ENCODE results near the gene CEP41. TPM values are rescaled to one million over a fixed set of nuclear protein-coding genes. Genes with fewer than 3 reads are reported as not detected.

Gene CEP41
- total and polyA plus RNA-seq, 12 donors: 2.2 to 6.3 (median 4.7) TPM

DNA sequence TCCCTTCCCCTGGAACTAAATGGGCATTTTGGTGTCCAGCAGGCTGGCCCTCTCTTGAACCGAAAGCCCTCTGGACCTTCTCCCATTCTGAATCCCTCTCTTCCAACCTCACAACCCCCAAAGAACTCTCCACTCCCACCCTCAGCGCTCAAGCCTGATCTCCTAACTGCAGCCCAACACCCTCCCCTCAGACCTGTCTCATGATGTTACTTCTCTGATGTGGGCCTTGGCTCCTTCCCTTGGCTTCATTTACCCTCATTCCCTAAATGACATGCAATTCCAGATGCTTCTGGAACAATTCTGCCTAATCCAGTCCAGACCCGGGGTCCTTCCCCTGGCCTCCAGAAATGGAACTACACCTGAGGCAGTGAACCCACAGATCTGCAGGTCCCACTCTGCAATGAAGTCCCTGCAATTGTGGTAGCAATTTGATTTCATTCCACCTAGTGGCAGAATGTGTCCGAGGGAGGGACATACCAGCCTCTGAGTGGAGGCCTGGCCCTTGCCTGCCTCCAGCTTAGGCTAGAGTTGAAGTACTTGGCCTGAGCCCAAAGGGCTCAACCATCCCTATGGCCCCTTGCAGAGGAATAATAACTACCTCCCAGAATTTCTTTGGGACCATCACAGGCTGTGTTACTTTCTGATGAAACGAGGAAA, 4.1 kb upstream of the CEP41 start:
- 78 to 84% methylated on average over 5 of the region's 5 CpGs for WGBS, 2 donors
- no peak for ATAC-seq
- no peaks in the 10 kb centered on the region for H3K27me3 ChIP-seq
- no peaks in the 10 kb centered on the region for H3K36me3 ChIP-seq
- no peak overlapping the region for H3K4me3 ChIP-seq
- H3K4me1 ChIP-seq: peaks cover 0 to 15% (median 14%) of the 10 kb centered on the region in 9 donors
- peak overlapping the region in 3 of 10 donors; percentile 6 to 40 (median 9) for H3K27ac ChIP-seq
- peaks cover 0 to 14% (median 7%) of the 10 kb centered on the region in 11 donors for H3K9me3 ChIP-seq
- intact Hi-C loops (cut with DNase I): no loop called here
- no peak for DNase-seq
- TF ChIP-seq, protein P1, sequence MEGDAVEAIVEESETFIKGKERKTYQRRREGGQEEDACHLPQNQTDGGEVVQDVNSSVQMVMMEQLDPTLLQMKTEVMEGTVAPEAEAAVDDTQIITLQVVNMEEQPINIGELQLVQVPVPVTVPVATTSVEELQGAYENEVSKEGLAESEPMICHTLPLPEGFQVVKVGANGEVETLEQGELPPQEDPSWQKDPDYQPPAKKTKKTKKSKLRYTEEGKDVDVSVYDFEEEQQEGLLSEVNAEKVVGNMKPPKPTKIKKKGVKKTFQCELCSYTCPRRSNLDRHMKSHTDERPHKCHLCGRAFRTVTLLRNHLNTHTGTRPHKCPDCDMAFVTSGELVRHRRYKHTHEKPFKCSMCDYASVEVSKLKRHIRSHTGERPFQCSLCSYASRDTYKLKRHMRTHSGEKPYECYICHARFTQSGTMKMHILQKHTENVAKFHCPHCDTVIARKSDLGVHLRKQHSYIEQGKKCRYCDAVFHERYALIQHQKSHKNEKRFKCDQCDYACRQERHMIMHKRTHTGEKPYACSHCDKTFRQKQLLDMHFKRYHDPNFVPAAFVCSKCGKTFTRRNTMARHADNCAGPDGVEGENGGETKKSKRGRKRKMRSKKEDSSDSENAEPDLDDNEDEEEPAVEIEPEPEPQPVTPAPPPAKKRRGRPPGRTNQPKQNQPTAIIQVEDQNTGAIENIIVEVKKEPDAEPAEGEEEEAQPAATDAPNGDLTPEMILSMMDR (IDR thresholded peaks at IDR 0.05): no peak

DNA sequence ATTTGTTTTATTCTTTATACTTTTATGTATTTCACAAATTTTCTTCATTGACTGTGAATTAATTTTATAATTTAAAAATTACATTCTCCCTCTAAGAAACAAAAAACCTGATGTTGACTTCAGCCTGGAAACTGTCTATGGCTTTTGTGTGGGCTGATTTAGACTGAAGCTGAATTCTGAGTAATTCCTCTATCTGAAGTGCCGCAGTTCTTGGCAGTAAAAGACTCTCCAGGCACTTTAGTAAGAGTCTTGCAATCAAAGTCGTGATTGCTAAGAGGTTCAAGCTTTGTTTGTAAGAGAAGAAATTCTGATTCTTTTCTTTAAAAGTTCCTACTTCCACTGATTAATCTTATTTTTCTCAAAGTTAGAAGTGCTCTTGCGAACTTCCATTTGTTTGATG, 3.4 kb upstream of the CEP41 start:
- intact Hi-C loops (cut with DNase I): no loop called here
- WGBS, 2 donors: 53 to 58% methylated on average over 3 of the region's 3 CpGs
- no peaks in the 10 kb centered on the region for H3K27me3 ChIP-seq
- H3K27ac ChIP-seq: peak overlapping the region in 2 of 10 donors; percentile 6 to 40
- ATAC-seq (no peak), DNase-seq (no peak)
- peaks cover 0 to 19% (median 15%) of the 10 kb centered on the region in 9 donors for H3K4me1 ChIP-seq
- no peaks in the 10 kb centered on the region for H3K36me3 ChIP-seq
- TF ChIP-seq, protein P1 (IDR thresholded peaks at IDR 0.05): no peak
- H3K4me3 ChIP-seq: no peak overlapping the region
- peaks cover 0 to 14% (median 7%) of the 10 kb centered on the region in 11 donors for H3K9me3 ChIP-seq

DNA sequence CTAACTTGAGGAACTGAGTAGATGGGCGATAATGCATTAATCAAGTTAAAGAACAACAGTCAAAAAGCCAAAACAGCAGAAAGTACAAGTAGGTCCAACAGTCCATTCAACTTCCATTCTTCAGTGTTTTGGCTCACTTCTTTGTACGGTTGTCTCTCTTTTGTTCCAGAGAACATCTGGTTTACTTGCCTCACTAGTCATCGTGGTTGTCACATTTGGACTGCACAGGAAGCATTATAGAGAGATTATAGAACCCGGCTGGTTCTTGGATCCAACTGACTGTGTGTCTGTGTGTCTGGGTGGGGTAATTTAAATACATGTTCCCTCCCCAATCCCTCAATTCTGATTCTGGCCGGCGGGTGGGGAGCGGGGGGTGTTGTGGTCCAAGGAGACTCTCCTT, 1.8 kb upstream of the CEP41 start:
- peaks cover 0 to 19% (median 15%) of the 10 kb centered on the region in 9 donors for H3K4me1 ChIP-seq
- ATAC-seq: no peak
- 77 to 89% methylated on average over 7 of the region's 7 CpGs for WGBS, 2 donors
- no peaks in the 10 kb centered on the region for H3K27me3 ChIP-seq
- TF ChIP-seq, protein P1 (IDR thresholded peaks at IDR 0.05): no peak
- intact Hi-C loops (cut with DNase I): no loop called here
- DNase-seq: no peak
- H3K27ac ChIP-seq: no peak overlapping the region
- H3K9me3 ChIP-seq: peaks cover 0 to 3% (median 0%) of the 10 kb centered on the region in 11 donors
- H3K4me3 ChIP-seq: no peak overlapping the region
- H3K36me3 ChIP-seq: no peaks in the 10 kb centered on the region

DNA sequence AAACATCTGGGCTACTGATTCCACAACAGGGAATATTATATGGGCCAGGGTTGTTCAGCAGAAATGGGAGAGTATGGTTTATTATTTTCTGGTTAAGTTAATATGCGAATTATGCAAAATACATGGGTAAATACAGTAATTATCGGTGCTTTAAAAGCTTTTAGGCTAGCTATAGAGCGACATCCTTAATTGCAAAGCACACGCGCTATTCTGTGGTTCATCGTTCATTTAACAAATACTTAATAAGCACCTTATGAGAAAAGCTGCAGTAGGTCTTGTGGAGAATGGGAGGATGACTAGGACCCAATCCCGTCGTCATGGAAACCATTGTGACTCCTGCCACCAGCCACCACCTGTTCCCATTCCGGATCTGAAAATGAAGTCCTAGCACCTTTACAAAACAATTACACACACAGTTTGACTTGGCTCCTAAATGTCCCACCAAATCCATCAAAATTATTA, 623 bp upstream of the CEP41 start:
- Histone ChIP-seq H3K27ac (peak overlapping the region in 9 of 10 donors; percentile 46 to 95 (median 88)), H3K27me3 (no peaks in the 10 kb centered on the region), H3K9me3 (no peaks in the 10 kb centered on the region), H3K4me1 (peaks cover 0 to 19% (median 15%) of the 10 kb centered on the region in 9 donors), H3K4me3 (peak overlapping the region; percentile 66 to 85 (median 76)), H3K36me3 (no peaks in the 10 kb centered on the region)
- DNase-seq: no peak
- ATAC-seq: no peak
- intact Hi-C loops (cut with DNase I): no loop called here
- TF ChIP-seq, protein P1 (IDR thresholded peaks at IDR 0.05): no peak
- 13 to 20% methylated on average over 9 of the region's 9 CpGs for WGBS, 2 donors

Data from heart right ventricle (tissue), 16 donors.